Esophagus muscularis mucosa (tissue), 4 donors: Measurements from ENCODE around the gene ZSWIM6. TPM values are rescaled to one million over a fixed set of nuclear protein-coding genes. Genes with fewer than 3 reads are reported as not detected.

Source experiments
- DNase-seq: peaks from one replicate; pipeline ENCODE4 v3.0.0-alpha.2; 2017; ENCODE audit errors: extremely low spot score
- H3K27ac ChIP-seq, 4 donors: fragments of 200-600 bp; sonication (generic); replicated peaks in 1 of 4; 1 replicate in 3 of 4; 2 replicates in 1 of 4; pipeline ENCODE4 v1.5.1; 2016 to 2019; ENCODE audit warnings: mild to moderate bottlenecking in 1 of 4
- H3K27me3 ChIP-seq, 4 donors: fragments of 200-600 bp; sonication (generic); one replicate each; pipeline versions ENCODE4 v1.5.1 to v1.6.0; 2016 to 2019
- H3K36me3 ChIP-seq, 4 donors: fragments of 200-600 bp; sonication (generic); one replicate each; pipeline ENCODE4 v1.5.1; 2016 to 2019
- H3K4me1 ChIP-seq, 4 donors: fragments of 200-600 bp; sonication (generic); one replicate each; pipeline ENCODE4 v1.5.1; 2016 to 2019
- H3K4me3 ChIP-seq, 4 donors: fragments of 200-600 bp; sonication (generic); 1 replicate in 2 of 4; 2 replicates in 2 of 4; pipeline ENCODE4 v1.5.1; 2016 to 2019; ENCODE audit warnings: mild to moderate bottlenecking in 4 of 4, moderate library complexity in 1 of 4
- H3K9me3 ChIP-seq, 4 donors: fragments of 200-600 bp; sonication (generic); 1 replicate in 3 of 4; 2 replicates in 1 of 4; pipeline ENCODE4 v1.5.1; 2016 to 2019
- CTCF ChIP-seq, 3 experiments: fragments of 200-600 bp in 2 of 3; fragments of 450-650 bp in 1 of 3; sonication (generic) in 2 of 3; IDR thresholded peaks; one replicate each; pipeline ENCODE4 v1.5.1; 2017 to 2019; ENCODE audit warnings: antibody characterized with exemption in 3 of 3, mild to moderate bottlenecking in 2 of 3, moderate library complexity in 1 of 3
- EP300 ChIP-seq: sonication (generic); formaldehyde crosslinking; IDR thresholded peaks from one replicate; pipeline ENCODE4 v1.6.1; 2017; ENCODE audit warnings: antibody characterized with exemption
- POLR2A ChIP-seq: fragments of 450-650 bp; IDR thresholded peaks from one replicate; pipeline ENCODE4 v1.6.1; 2017; ENCODE audit warnings: antibody characterized with exemption, moderate library complexity, mild to moderate bottlenecking, low read depth
- POLR2AphosphoS5 ChIP-seq, 2 donors: sonication (generic); formaldehyde crosslinking; IDR thresholded peaks; one replicate each; pipeline ENCODE4 v1.6.1; 2017; ENCODE audit warnings: antibody characterized with exemption in 2 of 2
- WGBS: methylation state at CpG from one replicate; pipeline ENCODE4 v1.1.5; 2018; 5-methylcytosine and 5-hydroxymethylcytosine counted together
- intact Hi-C: fragments of 100-400 bp; cut with DNase I; formaldehyde crosslinking; loops from one replicate; pipeline ENCODE4 v1.15.1; 2023
- total RNA-seq, 4 donors: library from RNA; depleted of rRNA; stranded (reverse); fragments of >200 nt; gene quantifications; one replicate each; pipeline versions ENCODE4 v1.1.0 to v1.2.1, GENCODE V29; 2016

ZSWIM6 gene
- total RNA-seq, 4 donors from 2014 or later = 10.2 to 16.4 (median 12.5) TPM

DNA sequence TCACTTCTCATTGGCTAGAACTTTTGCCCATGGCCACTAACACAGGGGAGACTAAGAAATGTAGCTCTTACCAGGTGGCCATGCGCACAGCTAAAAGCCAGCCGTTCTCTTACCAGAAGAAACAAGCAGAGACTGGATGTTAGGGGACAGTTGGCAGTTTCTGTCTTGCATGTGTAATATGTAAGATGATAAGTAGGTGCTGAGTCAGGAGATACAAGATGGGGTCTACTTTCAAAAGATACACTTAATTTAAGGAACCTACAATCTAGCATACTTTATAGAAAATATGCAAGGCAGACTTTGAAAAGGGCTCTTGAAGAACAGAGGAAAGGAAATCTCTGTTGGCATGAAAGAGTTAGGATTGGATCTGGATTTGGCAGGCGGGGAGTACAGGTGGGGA is 244.5 kb downstream of the ZSWIM6 start:
- intact Hi-C loops = no loop called here
- no peak for DNase-seq

GRCh38 chr5:61578858-61579503 is 246.9 kb downstream of the ZSWIM6 start:
- Histone ChIP-seq H3K9me3 (no peaks in the 10 kb centered on the region), H3K27me3 (no peaks in the 10 kb centered on the region), H3K4me1 (no peaks in the 10 kb centered on the region), H3K4me3 (no peak overlapping the region), H3K27ac (no peak overlapping the region), H3K36me3 (no peaks in the 10 kb centered on the region)
- intact Hi-C loops = no loop called here
- DNase-seq = no peak
- WGBS = 95% methylated on average over 1 of the region's 1 CpG
- TF ChIP-seq EP300 (no peak), POLR2AphosphoS5 (IDR thresholded peaks at IDR 0.05) (no peak), POLR2A (no peak), CTCF (IDR thresholded peaks at IDR 0.05) (no peak)

More for the DNA sequence above, 244.5 kb downstream of the ZSWIM6 start:
- WGBS = 97% methylated on average over 3 of the region's 3 CpGs
- no peak for TF ChIP-seq CTCF (IDR thresholded peaks at IDR 0.05)
- TF ChIP-seq POLR2A = no peak
- TF ChIP-seq POLR2AphosphoS5 (IDR thresholded peaks at IDR 0.05) = no peak
- no peak for TF ChIP-seq EP300
- H3K36me3 ChIP-seq = no peaks in the 10 kb centered on the region
- no peaks in the 10 kb centered on the region for H3K27me3 ChIP-seq
- H3K4me1 ChIP-seq = no peaks in the 10 kb centered on the region
- H3K9me3 ChIP-seq = no peaks in the 10 kb centered on the region
- no peak overlapping the region for H3K27ac ChIP-seq
- no peak overlapping the region for H3K4me3 ChIP-seq

GRCh38 chr5:61582205-61582820 is 250.3 kb downstream of the ZSWIM6 start:
- H3K4me1 ChIP-seq = peaks cover 0 to 9% (median 7%) of the 10 kb centered on the region in 4 donors
- no peaks in the 10 kb centered on the region for H3K27me3 ChIP-seq
- H3K36me3 ChIP-seq = no peaks in the 10 kb centered on the region
- 42% methylated on average over 2 of the region's 2 CpGs for WGBS
- TF ChIP-seq EP300 = no peak
- TF ChIP-seq POLR2A = no peak
- no peak for TF ChIP-seq CTCF (IDR thresholded peaks at IDR 0.05)
- no peak for TF ChIP-seq POLR2AphosphoS5 (IDR thresholded peaks at IDR 0.05)
- intact Hi-C loops = no loop called here
- H3K27ac ChIP-seq = no peak overlapping the region
- H3K4me3 ChIP-seq = no peak overlapping the region
- no peak for DNase-seq
- H3K9me3 ChIP-seq = no peaks in the 10 kb centered on the region

DNA sequence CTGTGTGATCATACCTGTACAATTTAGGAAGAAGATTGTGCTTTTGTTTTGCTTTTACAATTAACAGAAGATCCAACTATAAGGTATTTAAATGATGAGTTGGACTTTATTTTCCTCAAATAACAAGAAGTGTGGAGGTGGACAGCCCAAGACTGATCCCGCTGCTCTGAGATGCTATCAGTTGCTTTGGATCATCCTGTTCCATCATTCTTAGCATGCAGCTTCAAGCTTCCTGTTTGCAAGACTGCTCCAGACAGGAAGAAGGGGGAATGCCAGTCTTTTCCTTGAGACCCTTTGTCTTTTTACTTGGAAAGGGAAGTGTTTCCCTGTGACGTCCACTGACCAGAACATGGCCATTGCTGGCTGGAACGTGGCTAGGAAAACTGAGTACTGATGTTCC is 250.8 kb downstream of the ZSWIM6 start:
- no peaks in the 10 kb centered on the region for H3K27me3 ChIP-seq
- DNase-seq = no peak
- no peaks in the 10 kb centered on the region for H3K9me3 ChIP-seq
- intact Hi-C loops = no loop called here
- H3K27ac ChIP-seq = no peak overlapping the region
- WGBS = 76% methylated on average over 3 of the region's 3 CpGs
- H3K4me1 ChIP-seq = peaks cover 0 to 9% (median 7%) of the 10 kb centered on the region in 4 donors
- TF ChIP-seq POLR2A (no peak), POLR2AphosphoS5 (IDR thresholded peaks at IDR 0.05) (no peak), EP300 (no peak), CTCF (IDR thresholded peaks at IDR 0.05) (no peak)
- H3K4me3 ChIP-seq = no peak overlapping the region
- no peaks in the 10 kb centered on the region for H3K36me3 ChIP-seq
